Neural crest cell (in vitro differentiated cells): ENCODE measurements around the gene CCDC34. TPM values are rescaled to one million over a fixed set of nuclear protein-coding genes. Genes with fewer than 3 reads are reported as not detected.
A peak's percentile ranks its signal among the peaks of the same experiment; 100 is the strongest.

Experiments
- DNase-seq: peaks from one replicate; pipeline ENCODE4 v3.0.0; 2021; ENCODE audit warnings: low read depth, mixed read lengths, low spot score
- H3K27ac Mint-ChIP-seq: one replicate; pipeline ENCODE4 v1.8.0; 2021; ENCODE audit warnings: mild to moderate bottlenecking, mixed read lengths; ENCODE audit not compliant: unreplicated experiment
- H3K27me3 Mint-ChIP-seq: 2 replicates; pipeline ENCODE4 v1.8.0; 2021; ENCODE audit warnings: low read depth, mild to moderate bottlenecking, mixed read lengths
- H3K36me3 Mint-ChIP-seq: 2 replicates; pipeline ENCODE4 v1.8.0; 2021; ENCODE audit warnings: low read depth, mild to moderate bottlenecking, mixed read lengths
- H3K4me1 Mint-ChIP-seq: 2 replicates; pipeline ENCODE4 v1.8.0; 2021; ENCODE audit warnings: mixed read lengths
- H3K4me3 Mint-ChIP-seq: one replicate; pipeline ENCODE4 v1.8.0; 2021; ENCODE audit warnings: mild to moderate bottlenecking, mixed read lengths
- H3K9me3 Mint-ChIP-seq: 2 replicates; pipeline ENCODE4 v1.8.0; 2021; ENCODE audit warnings: mixed read lengths
- total RNA-seq: library from RNA; stranded (reverse); gene quantifications from 2 replicates; pipeline ENCODE4 v1.2.1, GENCODE V29; 2021
- TF ChIP-seq, protein P1 (sequence below): fragments of 200-600 bp; sonication (generic); conservative IDR thresholded peaks from 2 replicates; pipeline ENCODE4 v1.5.0; 2021; ENCODE audit warnings: antibody characterized with exemption, mild to moderate bottlenecking

Gene CCDC34
- total RNA-seq, 1 donor from 2014 or later, result 38.6 TPM

DNA sequence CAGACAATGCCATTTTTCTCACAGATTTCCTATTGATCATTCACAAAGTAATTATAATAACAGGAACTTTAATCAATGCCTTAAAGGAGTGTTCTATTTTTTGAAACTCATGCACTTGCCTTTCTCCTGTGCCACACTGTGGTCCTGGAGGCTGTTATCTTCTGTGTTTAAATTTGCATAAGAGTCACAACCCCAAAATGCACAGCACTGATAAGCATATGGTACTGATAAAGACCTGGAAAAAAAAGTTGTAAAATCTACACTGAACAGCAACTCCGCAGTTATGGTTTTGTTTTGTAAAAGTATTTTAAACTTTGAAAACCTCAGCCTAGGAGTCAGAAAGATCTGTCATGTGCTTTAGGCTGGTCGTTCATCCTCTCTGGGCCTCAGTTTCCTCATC lies 9.1 kb upstream of the CCDC34 start:
- no peaks in the 10 kb centered on the region for H3K27me3 Mint-ChIP-seq
- H3K4me1 Mint-ChIP-seq, result no peaks in the 10 kb centered on the region
- H3K4me3 Mint-ChIP-seq, result no peak overlapping the region
- TF ChIP-seq, protein P1, sequence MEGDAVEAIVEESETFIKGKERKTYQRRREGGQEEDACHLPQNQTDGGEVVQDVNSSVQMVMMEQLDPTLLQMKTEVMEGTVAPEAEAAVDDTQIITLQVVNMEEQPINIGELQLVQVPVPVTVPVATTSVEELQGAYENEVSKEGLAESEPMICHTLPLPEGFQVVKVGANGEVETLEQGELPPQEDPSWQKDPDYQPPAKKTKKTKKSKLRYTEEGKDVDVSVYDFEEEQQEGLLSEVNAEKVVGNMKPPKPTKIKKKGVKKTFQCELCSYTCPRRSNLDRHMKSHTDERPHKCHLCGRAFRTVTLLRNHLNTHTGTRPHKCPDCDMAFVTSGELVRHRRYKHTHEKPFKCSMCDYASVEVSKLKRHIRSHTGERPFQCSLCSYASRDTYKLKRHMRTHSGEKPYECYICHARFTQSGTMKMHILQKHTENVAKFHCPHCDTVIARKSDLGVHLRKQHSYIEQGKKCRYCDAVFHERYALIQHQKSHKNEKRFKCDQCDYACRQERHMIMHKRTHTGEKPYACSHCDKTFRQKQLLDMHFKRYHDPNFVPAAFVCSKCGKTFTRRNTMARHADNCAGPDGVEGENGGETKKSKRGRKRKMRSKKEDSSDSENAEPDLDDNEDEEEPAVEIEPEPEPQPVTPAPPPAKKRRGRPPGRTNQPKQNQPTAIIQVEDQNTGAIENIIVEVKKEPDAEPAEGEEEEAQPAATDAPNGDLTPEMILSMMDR, result no peak
- H3K9me3 Mint-ChIP-seq, result no peaks in the 10 kb centered on the region
- no peak for DNase-seq
- H3K27ac Mint-ChIP-seq, result no peak overlapping the region
- H3K36me3 Mint-ChIP-seq, result peaks cover 2% of the 10 kb centered on the region

DNA sequence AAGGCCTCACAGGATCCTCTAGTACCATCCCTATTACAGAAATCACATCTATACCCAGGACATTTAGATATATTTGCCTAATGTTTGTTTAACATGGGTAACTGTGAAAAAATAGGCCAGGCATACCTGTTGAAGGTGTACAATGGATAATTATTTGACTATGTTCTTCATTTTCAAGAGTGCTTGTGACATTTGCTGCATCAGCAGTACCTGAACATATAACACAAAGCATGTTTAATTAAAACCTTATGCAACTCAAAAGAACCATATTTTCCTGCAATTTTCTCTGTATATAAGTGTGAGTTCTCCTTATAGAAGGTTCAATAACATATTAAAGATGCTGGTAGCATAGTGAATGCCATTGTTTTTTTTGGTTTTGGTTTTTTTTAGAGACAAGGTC lies 8.5 kb upstream of the CCDC34 start:
- peaks cover 2% of the 10 kb centered on the region for H3K36me3 Mint-ChIP-seq
- H3K4me3 Mint-ChIP-seq, result no peak overlapping the region
- H3K4me1 Mint-ChIP-seq, result no peaks in the 10 kb centered on the region
- H3K27ac Mint-ChIP-seq, result no peak overlapping the region
- TF ChIP-seq, protein P1, result no peak
- no peaks in the 10 kb centered on the region for H3K9me3 Mint-ChIP-seq
- no peak for DNase-seq
- H3K27me3 Mint-ChIP-seq, result no peaks in the 10 kb centered on the region

DNA sequence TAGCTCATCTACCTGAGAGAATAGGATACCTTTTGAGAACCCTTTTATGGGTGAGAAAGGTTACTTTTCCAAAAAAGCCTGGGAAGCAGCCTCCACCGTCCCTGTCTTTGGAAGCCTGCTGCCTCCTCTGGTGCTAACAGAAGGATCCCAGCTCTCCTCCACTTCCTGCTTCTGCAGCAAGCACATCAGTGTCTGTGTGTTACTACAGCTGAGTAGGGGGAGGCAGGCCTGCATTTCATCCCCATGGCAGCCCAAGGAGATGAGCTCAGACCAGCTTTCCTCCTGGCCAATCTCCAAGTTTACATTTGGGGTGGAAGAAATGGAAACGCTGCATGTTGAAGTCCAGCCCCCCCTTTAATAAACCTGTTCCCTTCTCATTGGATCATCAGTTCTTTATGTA lies 7.4 kb upstream of the CCDC34 start:
- Mint-ChIP-seq H3K27ac (no peak overlapping the region), H3K9me3 (no peaks in the 10 kb centered on the region), H3K4me1 (no peaks in the 10 kb centered on the region), H3K36me3 (peaks cover 2% of the 10 kb centered on the region), H3K27me3 (no peaks in the 10 kb centered on the region), H3K4me3 (no peak overlapping the region)
- TF ChIP-seq, protein P1, result no peak
- DNase-seq, result no peak

DNA sequence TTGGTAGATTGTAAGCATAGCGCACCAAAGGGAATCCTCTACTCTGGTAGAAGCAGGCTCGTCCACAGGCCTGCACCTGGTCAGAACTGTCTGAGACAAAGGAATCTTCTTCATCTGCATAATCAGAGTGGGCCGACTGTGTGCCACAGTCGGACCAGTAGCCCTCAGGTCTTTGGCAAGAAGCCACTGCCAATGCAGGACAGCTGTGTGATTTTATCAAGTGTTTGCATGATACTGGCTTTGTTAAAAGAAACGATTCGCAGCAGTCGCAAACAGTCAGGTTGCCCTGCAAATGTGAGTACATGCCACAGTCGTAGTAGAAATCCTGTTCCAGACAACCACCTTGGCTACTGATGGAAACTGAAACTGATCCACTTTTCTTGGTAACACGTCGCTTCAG lies 4.9 kb upstream of the CCDC34 start:
- Mint-ChIP-seq H3K27ac (no peak overlapping the region), H3K4me1 (peaks cover 10% of the 10 kb centered on the region), H3K36me3 (peaks cover 2% of the 10 kb centered on the region), H3K4me3 (no peak overlapping the region), H3K9me3 (no peaks in the 10 kb centered on the region), H3K27me3 (no peaks in the 10 kb centered on the region)
- no peak for DNase-seq
- TF ChIP-seq, protein P1, result no peak

DNA sequence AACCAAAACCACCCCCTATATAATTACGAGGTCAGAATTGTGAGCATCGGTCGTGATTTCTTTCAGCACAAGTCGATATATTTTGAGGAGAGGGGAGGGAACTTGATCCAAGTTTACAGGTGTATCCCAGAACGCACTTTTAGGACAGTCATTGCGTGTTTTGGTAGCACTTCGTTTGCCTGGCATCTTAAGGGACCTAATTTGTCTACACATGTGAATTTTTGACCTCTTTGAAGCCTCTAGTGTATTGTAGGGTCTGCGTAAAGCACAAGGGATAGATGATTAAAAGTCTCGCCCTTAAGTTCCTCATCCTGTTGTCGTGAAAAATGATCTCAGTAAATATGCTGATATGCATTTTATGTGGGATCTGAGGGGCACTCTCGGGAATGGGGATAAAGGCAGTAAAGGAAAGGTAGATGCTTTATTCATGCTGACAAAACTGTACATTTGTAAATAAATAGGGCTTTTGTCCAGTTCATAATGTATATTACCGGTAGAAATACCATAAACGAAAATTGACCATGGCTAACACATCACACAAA lies 632 bp upstream of the CCDC34 start:
- Mint-ChIP-seq H3K9me3 (no peaks in the 10 kb centered on the region), H3K36me3 (peaks cover 7% of the 10 kb centered on the region), H3K4me3 (peak overlapping the region; percentile 97), H3K27me3 (no peaks in the 10 kb centered on the region), H3K27ac (peak overlapping the region; percentile 91), H3K4me1 (peaks cover 48% of the 10 kb centered on the region)
- TF ChIP-seq, protein P1, result no peak
- DNase-seq, result no peak
